ENCODE data around the gene EXOC6.

The EXOC6 gene

GRCh38 chr10:92834986-92835385, 13.3 kb upstream of the EXOC6 start:
- DNase-seq: no peak

- DNase-seq: no peak
Observed at GRCh38 chr10:92837456-92837855, 10.9 kb upstream of the EXOC6 start.

GRCh38 chr10:92839191-92840085, 8.9 kb upstream of the EXOC6 start:
- DNase-seq: no peak

- no peak for DNase-seq
Observed at GRCh38 chr10:92844746-92845145, 3.6 kb upstream of the EXOC6 start.

GRCh38 chr10:92845921-92846320, 2.4 kb upstream of the EXOC6 start:
- DNase-seq: no peak

GRCh38 chr10:92846344-92846743, 2.0 kb upstream of the EXOC6 start:
- DNase-seq: no peak

- DNase-seq: no peak
Observed at GRCh38 chr10:92846854-92847201, 1.5 kb upstream of the EXOC6 start.

GRCh38 chr10:92847202-92847864, 987 bp upstream of the EXOC6 start:
- DNase-seq: no peak

GRCh38 chr10:92848037-92848440, 281 bp upstream of the EXOC6 start:
- no peak for DNase-seq

- DNase-seq: no peak
Observed at GRCh38 chr10:92849234-92849525, 860 bp downstream of the EXOC6 start.

GRCh38 chr10:92849576-92850090, 1.3 kb downstream of the EXOC6 start:
- DNase-seq: no peak

- DNase-seq: no peak
Observed at GRCh38 chr10:92850185-92850584, 1.9 kb downstream of the EXOC6 start.

GRCh38 chr10:92851003-92851402, 2.7 kb downstream of the EXOC6 start:
- DNase-seq: no peak

GRCh38 chr10:92855560-92855959, 7.2 kb downstream of the EXOC6 start:
- DNase-seq: no peak

- DNase-seq: no peak
Observed at GRCh38 chr10:92857904-92858514, 9.7 kb downstream of the EXOC6 start.

- no peak for DNase-seq
Observed at GRCh38 chr10:92867235-92867634, 18.9 kb downstream of the EXOC6 start.

GRCh38 chr10:92868036-92868435, 19.7 kb downstream of the EXOC6 start:
- DNase-seq: no peak

- DNase-seq: no peak
Observed at GRCh38 chr10:92868557-92868956, 20.2 kb downstream of the EXOC6 start.

GRCh38 chr10:92873029-92873428, 24.7 kb downstream of the EXOC6 start:
- DNase-seq: no peak

GRCh38 chr10:92876509-92877036, 28.3 kb downstream of the EXOC6 start:
- no peak for DNase-seq

GRCh38 chr10:92880233-92880861, 32.0 kb downstream of the EXOC6 start:
- DNase-seq: peak; percentile 17

GRCh38 chr10:92880917-92881316, 32.6 kb downstream of the EXOC6 start:
- DNase-seq: no peak

GRCh38 chr10:92886334-92886961, 38.1 kb downstream of the EXOC6 start:
- no peak for DNase-seq
